ENCODE results near the gene TMEM164. TPM values are rescaled to one million over a fixed set of nuclear protein-coding genes. Genes with fewer than 3 reads are reported as not detected.

Gene TMEM164
- total and polyA plus RNA-seq, 2 donors (not counting 1 experiment from before 2014, with no cell fraction given) = 5.7 to 10.2 TPM

DNA sequence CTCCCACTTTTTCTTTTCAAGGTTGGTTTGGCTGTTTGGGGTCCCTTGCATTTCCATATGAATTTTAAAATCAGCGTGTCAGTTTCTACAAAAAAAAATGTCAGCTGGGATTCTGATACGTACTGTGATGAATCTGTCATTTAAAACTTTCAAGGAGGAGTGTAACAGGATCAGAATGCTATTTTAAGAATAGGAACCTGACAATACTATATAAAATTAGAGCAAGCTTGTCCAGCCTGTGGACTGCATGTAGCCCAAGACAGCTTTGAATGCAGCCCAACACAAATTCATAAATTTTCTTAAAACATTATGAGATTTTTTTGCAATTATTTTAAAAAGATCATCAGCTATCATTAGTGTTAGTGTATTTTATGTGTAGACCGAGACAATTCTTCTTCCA, 56.5 kb downstream of the TMEM164 start:
- TF ChIP-seq, protein P1, sequence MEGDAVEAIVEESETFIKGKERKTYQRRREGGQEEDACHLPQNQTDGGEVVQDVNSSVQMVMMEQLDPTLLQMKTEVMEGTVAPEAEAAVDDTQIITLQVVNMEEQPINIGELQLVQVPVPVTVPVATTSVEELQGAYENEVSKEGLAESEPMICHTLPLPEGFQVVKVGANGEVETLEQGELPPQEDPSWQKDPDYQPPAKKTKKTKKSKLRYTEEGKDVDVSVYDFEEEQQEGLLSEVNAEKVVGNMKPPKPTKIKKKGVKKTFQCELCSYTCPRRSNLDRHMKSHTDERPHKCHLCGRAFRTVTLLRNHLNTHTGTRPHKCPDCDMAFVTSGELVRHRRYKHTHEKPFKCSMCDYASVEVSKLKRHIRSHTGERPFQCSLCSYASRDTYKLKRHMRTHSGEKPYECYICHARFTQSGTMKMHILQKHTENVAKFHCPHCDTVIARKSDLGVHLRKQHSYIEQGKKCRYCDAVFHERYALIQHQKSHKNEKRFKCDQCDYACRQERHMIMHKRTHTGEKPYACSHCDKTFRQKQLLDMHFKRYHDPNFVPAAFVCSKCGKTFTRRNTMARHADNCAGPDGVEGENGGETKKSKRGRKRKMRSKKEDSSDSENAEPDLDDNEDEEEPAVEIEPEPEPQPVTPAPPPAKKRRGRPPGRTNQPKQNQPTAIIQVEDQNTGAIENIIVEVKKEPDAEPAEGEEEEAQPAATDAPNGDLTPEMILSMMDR (conservative IDR thresholded peaks at IDR 0.05 in 1 of 2, IDR thresholded peaks at IDR 0.05 in 1 of 2; ENCODE audit: low read depth in 1 of 2, low read length in 2 of 2) = no peak
- TF ChIP-seq EZH2 (IDR thresholded peaks at IDR 0.05; ENCODE audit: low read length, missing control alignments) = no peak
- H3K4me2 ChIP-seq (ENCODE audit: extremely low read depth, insufficient read depth, low read length) = no peak overlapping the region

GRCh38 chrX:110060317-110060716, 57.4 kb downstream of the TMEM164 start:
- no peak overlapping the region for H3K4me3 ChIP-seq (replicated peaks in 1 of 4; ENCODE audit: control extremely low read depth in 1 of 4, insufficient read depth in 1 of 4, low read depth in 3 of 4, low read length in 4 of 4)
- H3K79me2 ChIP-seq (ENCODE audit: control insufficient read depth, insufficient read depth, low read length) = no peaks in the 10 kb centered on the region
- H3K36me3 ChIP-seq (ENCODE audit: control insufficient read depth, insufficient read depth, low read length) = no peaks in the 10 kb centered on the region
- TF ChIP-seq EZH2 (IDR thresholded peaks at IDR 0.05; ENCODE audit: low read length, missing control alignments) = no peak
- TF ChIP-seq, protein P1 (conservative IDR thresholded peaks at IDR 0.05 in 1 of 2, IDR thresholded peaks at IDR 0.05 in 1 of 2; ENCODE audit: low read depth in 1 of 2, low read length in 2 of 2) = no peak
- no peak overlapping the region for H3K27ac ChIP-seq (ENCODE audit: insufficient read depth, low read length)
- no peak overlapping the region for H3K4me2 ChIP-seq (ENCODE audit: extremely low read depth, insufficient read depth, low read length)
- no peaks in the 10 kb centered on the region for H3K9me3 ChIP-seq (ENCODE audit: control insufficient read depth, insufficient read depth, low read depth, low read length)
- H3K4me1 ChIP-seq (ENCODE audit: control insufficient read depth, extremely low read depth, insufficient read depth, low read length) = no peaks in the 10 kb centered on the region
- no peaks in the 10 kb centered on the region for H4K20me1 ChIP-seq (ENCODE audit: control insufficient read depth, extremely low read depth, insufficient read depth, low read length)
- H3K27me3 ChIP-seq (ENCODE audit: control insufficient read depth, insufficient read depth, low read length) = no peaks in the 10 kb centered on the region
- no peak overlapping the region for H3K9ac ChIP-seq (ENCODE audit: insufficient read depth, low read length)
- no peak overlapping the region for H2AFZ ChIP-seq (ENCODE audit: low read length)
- no peak for DNase-seq (ENCODE audit: low read depth in 2 of 2)

More for the DNA sequence above, 56.5 kb downstream of the TMEM164 start:
- Histone ChIP-seq H2AFZ (ENCODE audit: low read length) (no peak overlapping the region), H3K9ac (ENCODE audit: insufficient read depth, low read length) (no peak overlapping the region), H3K27me3 (ENCODE audit: control insufficient read depth, insufficient read depth, low read length) (no peaks in the 10 kb centered on the region), H4K20me1 (ENCODE audit: control insufficient read depth, extremely low read depth, insufficient read depth, low read length) (no peaks in the 10 kb centered on the region), H3K27ac (ENCODE audit: insufficient read depth, low read length) (no peak overlapping the region), H3K36me3 (ENCODE audit: control insufficient read depth, insufficient read depth, low read length) (no peaks in the 10 kb centered on the region), H3K4me1 (ENCODE audit: control insufficient read depth, extremely low read depth, insufficient read depth, low read length) (no peaks in the 10 kb centered on the region), H3K4me3 (replicated peaks in 1 of 4; ENCODE audit: control extremely low read depth in 1 of 4, insufficient read depth in 1 of 4, low read depth in 3 of 4, low read length in 4 of 4) (no peak overlapping the region), H3K9me3 (ENCODE audit: control insufficient read depth, insufficient read depth, low read depth, low read length) (no peaks in the 10 kb centered on the region), H3K79me2 (ENCODE audit: control insufficient read depth, insufficient read depth, low read length) (no peaks in the 10 kb centered on the region)
- DNase-seq (ENCODE audit: low read depth in 2 of 2) = no peak

GRCh38 chrX:110060846-110061537, 58.1 kb downstream of the TMEM164 start:
- no peak overlapping the region for H3K9ac ChIP-seq (ENCODE audit: insufficient read depth, low read length)
- no peak overlapping the region for H2AFZ ChIP-seq (ENCODE audit: low read length)
- no peaks in the 10 kb centered on the region for H3K36me3 ChIP-seq (ENCODE audit: control insufficient read depth, insufficient read depth, low read length)
- no peaks in the 10 kb centered on the region for H3K9me3 ChIP-seq (ENCODE audit: control insufficient read depth, insufficient read depth, low read depth, low read length)
- TF ChIP-seq, protein P1 (conservative IDR thresholded peaks at IDR 0.05 in 1 of 2, IDR thresholded peaks at IDR 0.05 in 1 of 2; ENCODE audit: low read depth in 1 of 2, low read length in 2 of 2) = no peak
- TF ChIP-seq EZH2 (IDR thresholded peaks at IDR 0.05; ENCODE audit: low read length, missing control alignments) = no peak
- no peak overlapping the region for H3K4me3 ChIP-seq (replicated peaks in 1 of 4; ENCODE audit: control extremely low read depth in 1 of 4, insufficient read depth in 1 of 4, low read depth in 3 of 4, low read length in 4 of 4)
- DNase-seq (ENCODE audit: low read depth in 2 of 2) = no peak
- no peak overlapping the region for H3K27ac ChIP-seq (ENCODE audit: insufficient read depth, low read length)
- no peak overlapping the region for H3K4me2 ChIP-seq (ENCODE audit: extremely low read depth, insufficient read depth, low read length)
- H3K27me3 ChIP-seq (ENCODE audit: control insufficient read depth, insufficient read depth, low read length) = no peaks in the 10 kb centered on the region
- H3K4me1 ChIP-seq (ENCODE audit: control insufficient read depth, extremely low read depth, insufficient read depth, low read length) = no peaks in the 10 kb centered on the region
- no peaks in the 10 kb centered on the region for H4K20me1 ChIP-seq (ENCODE audit: control insufficient read depth, extremely low read depth, insufficient read depth, low read length)
- H3K79me2 ChIP-seq (ENCODE audit: control insufficient read depth, insufficient read depth, low read length) = no peaks in the 10 kb centered on the region
